LNCaP clone FGC (cell line): ENCODE data around the gene FGFBP1.

Experiments
- DNase-seq: peaks from one replicate; pipeline ENCODE4 v3.0.0-alpha.2; 2011; ENCODE audit warnings: low read depth
- H3K4me3 ChIP-seq: 2 replicates; pipeline ENCODE4 v1.5.1; 2011; ENCODE audit warnings: mild to moderate bottlenecking, low read depth, low read length, control low read depth
- TF ChIP-seq, protein P1 (sequence below): IDR thresholded peaks from 2 replicates; pipeline ENCODE4 v1.5.1; 2012; ENCODE audit warnings: mild to moderate bottlenecking; ENCODE audit not compliant: control insufficient read depth, insufficient read depth; ENCODE audit errors: extremely low read depth

Gene FGFBP1

DNA sequence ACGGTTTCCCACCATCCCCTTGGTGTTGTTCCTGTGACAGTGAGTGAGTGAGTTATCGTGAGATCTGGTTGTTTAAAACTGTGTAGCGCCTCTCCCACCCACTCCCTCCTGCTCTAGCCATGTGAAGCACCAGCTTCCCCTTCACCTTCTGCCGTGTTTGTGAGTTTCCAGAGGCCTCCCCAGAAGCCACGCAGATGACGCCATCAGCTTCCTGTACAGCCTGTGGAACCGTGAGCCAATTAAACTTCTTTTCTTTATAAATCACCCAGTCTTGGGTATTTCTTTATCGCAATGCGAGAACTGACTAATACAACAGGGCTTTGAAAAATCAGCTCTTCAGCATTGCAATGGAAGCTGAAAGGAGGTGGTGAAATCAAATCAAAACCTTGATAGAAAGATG, 50.0 kb downstream of the FGFBP1 start:
- TF ChIP-seq, protein P1, sequence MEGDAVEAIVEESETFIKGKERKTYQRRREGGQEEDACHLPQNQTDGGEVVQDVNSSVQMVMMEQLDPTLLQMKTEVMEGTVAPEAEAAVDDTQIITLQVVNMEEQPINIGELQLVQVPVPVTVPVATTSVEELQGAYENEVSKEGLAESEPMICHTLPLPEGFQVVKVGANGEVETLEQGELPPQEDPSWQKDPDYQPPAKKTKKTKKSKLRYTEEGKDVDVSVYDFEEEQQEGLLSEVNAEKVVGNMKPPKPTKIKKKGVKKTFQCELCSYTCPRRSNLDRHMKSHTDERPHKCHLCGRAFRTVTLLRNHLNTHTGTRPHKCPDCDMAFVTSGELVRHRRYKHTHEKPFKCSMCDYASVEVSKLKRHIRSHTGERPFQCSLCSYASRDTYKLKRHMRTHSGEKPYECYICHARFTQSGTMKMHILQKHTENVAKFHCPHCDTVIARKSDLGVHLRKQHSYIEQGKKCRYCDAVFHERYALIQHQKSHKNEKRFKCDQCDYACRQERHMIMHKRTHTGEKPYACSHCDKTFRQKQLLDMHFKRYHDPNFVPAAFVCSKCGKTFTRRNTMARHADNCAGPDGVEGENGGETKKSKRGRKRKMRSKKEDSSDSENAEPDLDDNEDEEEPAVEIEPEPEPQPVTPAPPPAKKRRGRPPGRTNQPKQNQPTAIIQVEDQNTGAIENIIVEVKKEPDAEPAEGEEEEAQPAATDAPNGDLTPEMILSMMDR: no peak
- H3K4me3 ChIP-seq: no peak overlapping the region
- DNase-seq: no peak
